ENCODE measurements around the gene RASA3.

DNA sequence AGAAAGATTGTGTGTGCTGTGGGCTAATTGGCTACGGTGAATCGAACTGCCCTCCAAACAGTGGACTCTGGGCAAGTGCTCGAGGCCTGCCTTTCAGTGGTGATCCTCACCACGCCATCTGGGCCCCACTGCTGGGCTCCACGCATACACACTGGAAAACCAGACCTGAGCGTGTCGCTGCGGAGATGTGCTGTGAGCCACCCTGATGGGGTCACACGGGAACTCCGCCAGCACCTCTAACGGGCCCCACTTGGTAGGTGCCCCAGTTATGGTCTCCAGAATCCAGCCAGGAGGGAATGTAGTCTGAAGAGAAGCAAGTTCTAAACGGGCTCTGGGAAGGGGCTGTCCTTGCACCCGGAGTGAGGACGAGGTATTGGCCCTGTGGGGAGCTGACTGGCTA is 197.8 kb downstream of the RASA3 start:
- TF ChIP-seq, protein P1, sequence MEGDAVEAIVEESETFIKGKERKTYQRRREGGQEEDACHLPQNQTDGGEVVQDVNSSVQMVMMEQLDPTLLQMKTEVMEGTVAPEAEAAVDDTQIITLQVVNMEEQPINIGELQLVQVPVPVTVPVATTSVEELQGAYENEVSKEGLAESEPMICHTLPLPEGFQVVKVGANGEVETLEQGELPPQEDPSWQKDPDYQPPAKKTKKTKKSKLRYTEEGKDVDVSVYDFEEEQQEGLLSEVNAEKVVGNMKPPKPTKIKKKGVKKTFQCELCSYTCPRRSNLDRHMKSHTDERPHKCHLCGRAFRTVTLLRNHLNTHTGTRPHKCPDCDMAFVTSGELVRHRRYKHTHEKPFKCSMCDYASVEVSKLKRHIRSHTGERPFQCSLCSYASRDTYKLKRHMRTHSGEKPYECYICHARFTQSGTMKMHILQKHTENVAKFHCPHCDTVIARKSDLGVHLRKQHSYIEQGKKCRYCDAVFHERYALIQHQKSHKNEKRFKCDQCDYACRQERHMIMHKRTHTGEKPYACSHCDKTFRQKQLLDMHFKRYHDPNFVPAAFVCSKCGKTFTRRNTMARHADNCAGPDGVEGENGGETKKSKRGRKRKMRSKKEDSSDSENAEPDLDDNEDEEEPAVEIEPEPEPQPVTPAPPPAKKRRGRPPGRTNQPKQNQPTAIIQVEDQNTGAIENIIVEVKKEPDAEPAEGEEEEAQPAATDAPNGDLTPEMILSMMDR (IDR thresholded peaks at IDR 0.05): no peak
- TF ChIP-seq POLR2A (IDR thresholded peaks at IDR 0.05): no peak
